ENCODE data around the gene ING3.

ING3 gene

GRCh38 chr7:120920034-120920433 lies 30.5 kb upstream of the ING3 start:
- H3K4me3 ChIP-seq (ENCODE audit: low read depth, low read length): no peak overlapping the region
- ChIA-PET CTCF (interaction anchor here (1.4 kb wide), 1 partner anchor 128 kb away, joined by 5 read pairs; no protein-coding TSS in a partner anchor), POLR2A (no interaction called here)
- DNase-seq (ENCODE audit: low read depth, low spot score): no peak
- no peak for TF ChIP-seq CTCF (IDR thresholded peaks at IDR 0.05; ENCODE audit: insufficient read depth, low read length, missing control alignments)

GRCh38 chr7:120920591-120921274 lies 29.8 kb upstream of the ING3 start:
- ChIA-PET CTCF (interaction anchor here (1.4 kb wide), 1 partner anchor 128 kb away, joined by 5 read pairs; no protein-coding TSS in a partner anchor), POLR2A (no interaction called here)
- no peak for DNase-seq (ENCODE audit: low read depth, low spot score)
- H3K4me3 ChIP-seq (ENCODE audit: low read depth, low read length): no peak overlapping the region
- TF ChIP-seq CTCF (IDR thresholded peaks at IDR 0.05; ENCODE audit: insufficient read depth, low read length, missing control alignments): no peak

- no peak for TF ChIP-seq CTCF (IDR thresholded peaks at IDR 0.05; ENCODE audit: insufficient read depth, low read length, missing control alignments)
- DNase-seq (ENCODE audit: low read depth, low spot score): no peak
- POLR2A ChIA-PET: no interaction called here
- no peak overlapping the region for H3K4me3 ChIP-seq (ENCODE audit: low read depth, low read length)
- CTCF ChIA-PET: no interaction called here
Measured at GRCh38 chr7:120924837-120925236, 25.7 kb upstream of the ING3 start.

GRCh38 chr7:120925392-120925791 lies 25.2 kb upstream of the ING3 start:
- no peak overlapping the region for H3K4me3 ChIP-seq (ENCODE audit: low read depth, low read length)
- TF ChIP-seq CTCF (IDR thresholded peaks at IDR 0.05; ENCODE audit: insufficient read depth, low read length, missing control alignments): no peak
- DNase-seq (ENCODE audit: low read depth, low spot score): no peak
- ChIA-PET POLR2A (no interaction called here), CTCF (no interaction called here)

- no peak for TF ChIP-seq CTCF (IDR thresholded peaks at IDR 0.05; ENCODE audit: insufficient read depth, low read length, missing control alignments)
- CTCF ChIA-PET: interaction anchor here (1.0 kb wide), 1 partner anchor 120 kb away, joined by 4 read pairs; no protein-coding TSS in a partner anchor
- no peak for DNase-seq (ENCODE audit: low read depth, low spot score)
- POLR2A ChIA-PET: no interaction called here
- H3K4me3 ChIP-seq (ENCODE audit: low read depth, low read length): no peak overlapping the region
Measured at GRCh38 chr7:120926943-120927346, 23.6 kb upstream of the ING3 start.

GRCh38 chr7:120927454-120928103 lies 23.0 kb upstream of the ING3 start:
- POLR2A ChIA-PET: no interaction called here
- H3K4me3 ChIP-seq (ENCODE audit: low read depth, low read length): no peak overlapping the region
- CTCF ChIA-PET: no interaction called here
- TF ChIP-seq CTCF (IDR thresholded peaks at IDR 0.05; ENCODE audit: insufficient read depth, low read length, missing control alignments): no peak
- no peak for DNase-seq (ENCODE audit: low read depth, low spot score)
